ENCODE results near the gene BRSK2.

BRSK2 gene

DNA sequence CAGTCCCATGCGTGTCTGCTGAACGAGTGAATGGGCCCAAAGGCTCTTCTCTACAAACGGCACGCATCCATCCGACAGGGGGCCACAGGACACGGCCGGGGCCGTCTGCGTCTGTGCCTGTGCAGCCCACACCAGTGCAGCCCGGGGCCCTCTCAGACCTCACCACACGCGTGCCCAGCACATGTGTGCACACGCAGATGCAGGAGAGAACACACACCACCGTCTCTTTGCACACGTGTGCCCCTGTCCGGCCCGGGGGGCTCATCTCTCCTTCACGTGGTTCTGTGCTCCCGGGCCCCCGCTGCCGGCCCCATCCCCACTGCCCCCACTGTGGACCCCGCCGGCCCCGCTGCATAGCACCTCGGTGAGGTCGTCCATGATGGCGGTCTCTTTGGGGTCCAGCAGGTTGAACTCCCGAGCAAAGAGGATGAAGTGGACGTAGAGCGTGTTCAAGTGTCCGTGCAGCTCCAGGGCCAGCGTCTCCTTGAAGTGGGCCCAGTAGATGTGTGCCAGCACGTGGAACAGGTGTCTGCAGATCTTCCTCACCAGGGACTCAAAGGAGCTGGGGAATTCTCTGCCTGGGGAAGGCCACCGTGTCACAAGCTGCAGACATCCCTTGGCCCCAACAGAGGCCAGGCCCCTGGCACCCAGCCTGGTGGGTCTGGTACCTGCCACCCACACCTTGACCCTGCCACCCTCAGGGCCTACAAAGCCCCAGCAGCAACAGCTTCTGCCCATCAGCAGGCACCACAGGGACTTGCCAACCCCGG lies 80.4 kb downstream of the BRSK2 start:
- FAIRE-seq: no peak

GRCh38 chr11:1470681-1471611 lies 81.2 kb downstream of the BRSK2 start:
- no peak for FAIRE-seq

DNA sequence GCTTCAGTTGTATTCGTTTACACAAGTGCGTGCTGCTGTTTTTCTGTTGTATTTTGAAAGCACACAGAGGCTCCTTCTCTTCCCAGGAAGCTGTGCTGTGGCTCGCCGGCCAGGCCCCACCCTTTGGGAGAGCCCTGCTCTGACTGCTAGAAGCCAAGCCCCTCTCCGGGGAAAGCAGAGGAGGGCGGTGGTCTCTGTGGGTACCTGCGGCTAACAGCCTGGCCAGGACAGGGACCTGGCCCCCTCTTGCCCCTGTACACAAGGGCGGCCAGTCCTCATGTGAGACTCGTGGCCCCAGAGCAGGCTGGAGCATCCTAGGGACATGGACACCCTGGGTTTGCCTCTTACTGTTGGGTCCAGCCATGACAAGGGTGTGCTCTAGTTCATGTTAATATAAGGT lies 82.0 kb downstream of the BRSK2 start:
- FAIRE-seq: no peak

- no peak for FAIRE-seq
Observed at GRCh38 chr11:1472180-1473005, 82.7 kb downstream of the BRSK2 start.

- no peak for FAIRE-seq
Observed at GRCh38 chr11:1473011-1473628, 83.4 kb downstream of the BRSK2 start.

DNA sequence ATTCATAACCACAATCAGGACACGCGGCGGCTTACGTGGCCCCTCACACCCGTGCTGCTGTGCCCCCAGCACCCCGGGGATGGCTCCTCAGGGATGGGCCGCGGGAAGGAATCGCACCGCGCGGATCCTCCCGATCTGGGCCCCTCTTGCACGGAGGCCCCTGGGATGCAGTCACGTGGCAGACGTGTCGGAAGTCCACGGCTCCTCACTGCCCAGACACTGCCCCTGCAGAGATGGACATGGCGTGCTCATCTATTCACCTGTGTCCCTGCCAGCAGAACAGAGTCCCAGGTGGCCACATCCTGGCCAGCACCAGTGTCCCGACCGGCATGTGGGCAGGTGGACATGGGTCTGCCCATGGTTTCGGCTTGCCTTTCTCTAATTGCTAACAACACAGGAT lies 84.1 kb downstream of the BRSK2 start:
- FAIRE-seq: no peak

DNA sequence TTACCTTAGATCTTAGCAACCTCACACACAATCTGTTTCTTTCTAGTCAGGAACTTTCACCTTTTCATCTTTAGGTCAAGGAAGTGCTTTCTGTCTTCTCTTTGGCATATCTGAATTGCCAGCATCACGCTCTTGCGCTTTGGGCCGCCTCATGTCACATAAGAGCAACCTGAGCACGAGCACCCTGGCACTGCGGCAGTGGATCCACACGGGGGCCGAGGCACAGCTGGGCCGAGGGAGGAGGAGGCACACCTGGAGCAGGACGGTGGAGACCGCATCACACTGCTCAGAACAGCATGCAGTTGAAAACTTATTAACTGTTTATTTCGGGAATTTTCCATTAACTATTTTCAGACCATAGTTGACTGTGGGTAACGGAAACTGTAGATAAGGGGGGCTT lies 86.1 kb downstream of the BRSK2 start:
- no peak for FAIRE-seq

DNA sequence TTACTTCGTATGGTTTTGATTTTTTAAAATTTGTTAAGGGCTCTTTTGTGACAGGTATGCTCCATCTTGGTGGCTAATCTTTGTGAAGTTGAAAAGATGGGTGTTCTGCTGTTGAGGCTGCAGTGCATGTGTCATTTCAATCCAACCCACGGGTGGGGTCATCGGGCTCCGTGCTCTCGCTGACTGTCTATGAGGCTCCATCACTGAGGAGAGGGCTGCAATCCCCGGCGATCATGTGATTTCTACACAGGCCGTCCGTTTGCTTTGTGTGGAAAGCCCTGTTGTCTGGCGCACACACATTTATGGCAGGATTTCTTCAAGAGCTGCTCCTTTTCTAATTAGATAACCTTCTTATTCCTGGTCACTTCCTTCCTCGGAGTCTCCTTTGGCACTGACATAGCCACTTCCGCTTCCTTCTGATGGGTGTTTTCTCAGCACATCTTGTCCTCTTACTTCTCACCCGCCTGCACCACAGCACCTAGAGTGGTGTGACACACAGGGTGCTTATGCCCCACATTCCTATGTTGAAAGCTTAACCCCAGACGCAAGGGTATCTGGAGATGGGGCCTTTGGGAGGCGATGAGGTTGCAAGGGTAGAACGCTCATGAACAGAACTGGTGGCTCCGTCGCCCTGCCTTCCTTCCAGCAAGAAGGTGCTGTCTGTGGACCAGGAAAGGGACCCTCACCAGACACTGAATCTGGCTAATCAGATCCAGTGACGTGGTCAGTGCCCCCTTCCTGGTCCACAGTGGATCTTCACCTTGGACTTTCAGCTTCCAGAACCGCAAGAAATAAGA lies 87.4 kb downstream of the BRSK2 start:
- no peak for FAIRE-seq

GRCh38 chr11:1478011-1478410 lies 88.3 kb downstream of the BRSK2 start:
- no peak for FAIRE-seq

- FAIRE-seq: no peak
Observed at GRCh38 chr11:1478544-1478943, 88.8 kb downstream of the BRSK2 start.

DNA sequence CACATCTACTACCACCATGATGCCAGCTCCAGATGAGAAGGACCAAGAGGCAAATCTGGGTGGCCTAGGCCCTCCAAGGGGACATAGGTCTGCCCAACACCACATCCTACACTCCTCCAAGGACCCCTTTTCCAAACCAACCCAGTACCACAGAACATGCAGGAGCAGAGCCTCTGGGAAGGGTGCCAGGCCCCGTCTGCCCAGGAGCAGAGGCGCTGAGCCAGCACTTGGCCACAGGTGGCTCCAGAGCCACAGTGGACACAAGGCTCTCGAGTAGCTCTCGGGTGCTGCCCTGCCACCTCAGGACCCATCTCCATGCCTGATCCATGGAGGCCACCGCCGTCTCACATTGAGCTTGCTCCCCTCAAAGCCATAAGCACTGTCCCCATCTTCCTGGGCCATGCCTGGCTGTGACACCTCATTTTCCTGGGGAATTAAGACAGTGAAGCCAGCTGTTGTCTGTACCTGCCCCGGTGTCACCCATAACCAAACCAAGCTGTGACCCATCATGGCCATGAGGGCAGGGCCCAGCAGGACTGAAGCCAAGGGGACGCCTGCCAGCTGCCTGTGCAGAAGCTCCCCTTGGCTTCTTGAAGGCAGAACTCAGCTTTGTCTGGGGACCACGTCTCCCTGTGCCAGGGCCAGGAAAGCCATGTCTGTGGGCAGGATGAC lies 89.4 kb downstream of the BRSK2 start:
- FAIRE-seq: no peak

DNA sequence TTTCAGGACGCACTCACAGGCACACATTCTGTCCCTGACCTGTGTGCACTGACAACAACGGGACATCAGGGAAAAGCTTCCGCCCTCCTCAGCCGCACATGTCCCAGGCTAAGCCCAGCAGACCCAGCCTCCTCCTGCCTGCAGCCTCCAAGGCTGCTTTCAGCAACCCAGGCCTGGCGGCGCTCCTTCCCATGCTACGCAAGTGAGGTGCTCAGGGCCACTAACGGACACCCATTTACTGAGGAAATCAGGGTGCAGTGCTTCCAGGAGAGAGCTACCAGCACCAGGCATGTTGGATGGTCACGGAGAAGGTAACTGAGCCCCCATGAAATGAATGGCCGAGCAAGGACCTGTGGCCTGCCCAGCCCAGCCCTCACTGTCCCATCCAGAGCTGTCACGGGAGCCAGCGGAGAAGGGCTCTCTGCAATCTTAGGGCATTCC lies 90.0 kb downstream of the BRSK2 start:
- no peak for FAIRE-seq

GRCh38 chr11:1480191-1480554 lies 90.4 kb downstream of the BRSK2 start:
- no peak for FAIRE-seq

DNA sequence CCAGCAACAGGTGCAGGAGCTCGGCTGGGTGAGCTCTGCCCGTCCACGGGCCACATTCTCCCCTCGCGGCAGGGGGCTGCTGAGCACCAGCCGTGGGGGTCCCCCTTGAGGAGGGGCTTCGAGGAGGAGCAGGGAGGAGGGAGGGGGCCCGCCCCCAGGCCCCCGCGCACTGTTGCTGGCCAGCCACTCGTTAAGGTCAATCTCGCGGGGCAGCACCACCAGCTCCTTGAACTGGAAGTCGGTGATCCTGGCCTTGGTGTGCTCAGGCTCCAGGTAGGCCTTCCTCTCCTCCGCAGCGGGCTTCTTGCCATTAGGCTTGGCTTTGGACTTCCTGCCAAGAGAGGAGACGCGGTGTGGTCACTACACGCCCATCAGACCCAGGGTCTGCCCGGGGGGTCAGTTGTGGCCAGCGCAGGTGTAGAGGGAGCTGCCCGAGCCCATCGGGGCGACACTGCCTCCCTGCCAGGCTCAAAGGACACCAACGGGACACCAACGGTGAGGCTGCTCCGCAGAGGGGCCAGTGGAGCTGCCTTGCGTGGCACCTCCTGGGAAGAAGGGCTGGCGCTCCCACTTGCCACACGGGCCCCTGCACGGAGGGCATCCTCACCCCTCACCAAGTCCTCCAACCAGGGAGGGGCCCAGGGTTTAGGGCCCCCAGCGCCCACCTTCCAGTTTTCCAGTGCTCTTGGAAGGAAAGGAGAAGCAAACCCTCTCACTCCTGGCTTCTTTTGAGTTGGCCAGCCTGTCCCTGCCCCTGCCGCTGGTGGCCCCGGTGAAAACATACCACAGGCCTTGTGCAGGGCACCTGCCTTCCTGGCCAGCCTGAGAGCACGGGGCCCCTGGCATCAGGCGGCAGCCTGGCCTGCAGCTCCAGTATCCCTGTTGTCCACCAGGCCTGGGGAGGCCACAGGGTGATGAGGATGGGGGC lies 91.1 kb downstream of the BRSK2 start:
- no peak for FAIRE-seq

GRCh38 chr11:1481483-1481825 lies 91.7 kb downstream of the BRSK2 start:
- no peak for FAIRE-seq

- FAIRE-seq: no peak
Observed at GRCh38 chr11:1481861-1482441, 92.2 kb downstream of the BRSK2 start.

GRCh38 chr11:1482581-1483444 lies 93.1 kb downstream of the BRSK2 start:
- FAIRE-seq: no peak

- no peak for FAIRE-seq
Observed at GRCh38 chr11:1483445-1483961, 93.8 kb downstream of the BRSK2 start.
